CD4-positive, alpha-beta T cell treated with Interleukin-17A for 1 hour (primary cell): ENCODE data around the gene GCK.
"Not testable (repeated sequence)": the region's sequence is repeated elsewhere in the genome, so short reads cannot be mapped to it uniquely, and the experiment has no call there.

Source experiments
- DNase-seq: peaks from one replicate; pipeline ENCODE4 v3.0.0-alpha.2; 2020

GCK gene

GRCh38 chr7:44138698-44139097 is 50.5 kb downstream of the GCK start:
- no peak for DNase-seq

GRCh38 chr7:44136731-44137130 is 52.5 kb downstream of the GCK start:
- no peak for DNase-seq

GRCh38 chr7:44134943-44135628 is 54.2 kb downstream of the GCK start:
- DNase-seq = no peak

GRCh38 chr7:44133295-44133694 is 55.9 kb downstream of the GCK start:
- DNase-seq = no peak

- DNase-seq = no peak
Observed at GRCh38 chr7:44132039-44132438, 57.2 kb downstream of the GCK start.

GRCh38 chr7:44131173-44132029 is 57.8 kb downstream of the GCK start:
- no peak for DNase-seq

GRCh38 chr7:44128721-44129582 is 60.3 kb downstream of the GCK start:
- no peak for DNase-seq

GRCh38 chr7:44127161-44127560 is 62.1 kb downstream of the GCK start:
- no peak for DNase-seq

- DNase-seq = not testable (repeated sequence)
Observed at GRCh38 chr7:44126574-44126973, 62.7 kb downstream of the GCK start.

- no peak for DNase-seq
Observed at GRCh38 chr7:44124822-44125202, 64.4 kb downstream of the GCK start.

GRCh38 chr7:44123190-44124003 is 65.8 kb downstream of the GCK start, which contains the start of gene POLD2:
POLD2 (minus strand) TSS chr7:44123548; CDS start chr7:44122053, 1,495 bp downstream.
- DNase-seq = peak; percentile 97

GRCh38 chr7:44122529-44122928 is 66.7 kb downstream of the GCK start:
- no peak for DNase-seq

- no peak for DNase-seq
Observed at GRCh38 chr7:44121761-44122420, 67.3 kb downstream of the GCK start.

- DNase-seq = no peak
Observed at GRCh38 chr7:44120395-44120794, 68.8 kb downstream of the GCK start.

GRCh38 chr7:44119829-44120380 is 69.3 kb downstream of the GCK start:
- no peak for DNase-seq

GRCh38 chr7:44117801-44118429 is 71.3 kb downstream of the GCK start:
- no peak for DNase-seq

GRCh38 chr7:44116789-44117666 is 72.2 kb downstream of the GCK start:
- no peak for DNase-seq

- DNase-seq = no peak
Observed at GRCh38 chr7:44116087-44116788, 73.0 kb downstream of the GCK start.
